ENCODE data around the gene ZMPSTE24. TPM values are rescaled to one million over a fixed set of nuclear protein-coding genes. Genes with fewer than 3 reads are reported as not detected.
A peak's percentile ranks its signal among the peaks of the same experiment; 100 is the strongest.

ZMPSTE24 gene
- total and polyA plus RNA-seq, 11 donors = 20.3 to 45.8 (median 31.7) TPM

- intact Hi-C loops (cut with DNase I) = loop anchor here in 2 of 10 donors (5.0 to 10.0 kb wide), 2 partner anchors 94 to 154 kb away; no protein-coding TSS in a partner anchor
- Histone ChIP-seq H3K36me3 (no peaks in the 10 kb centered on the region), H3K4me3 (no peak overlapping the region), H3K4me1 (peaks cover 0 to 29% (median 9%) of the 10 kb centered on the region in 12 donors), H3K27me3 (peaks cover 0 to 20% (median 3%) of the 10 kb centered on the region in 9 donors), H3K9me3 (no peaks in the 10 kb centered on the region), H3K27ac (no peak overlapping the region)
- 76 to 83% (median 78%) methylated on average over 21 to 22 of the region's 22 CpGs for WGBS, 4 donors
- DNase-seq = no peak
- no peak for TF ChIP-seq POLR2A (IDR thresholded peaks at IDR 0.05)
- no peak for TF ChIP-seq CTCF (IDR thresholded peaks at IDR 0.05)
- ATAC-seq = no peak
These were observed 53.1 kb downstream of the ZMPSTE24 start for GRCh38 chr1:40310983-40311642.

- intact Hi-C loops (cut with DNase I) = loop anchor here in 2 of 10 donors (5.0 to 10.0 kb wide), 2 partner anchors 93 to 154 kb away; no protein-coding TSS in a partner anchor
- TF ChIP-seq CTCF (IDR thresholded peaks at IDR 0.05) (no peak), POLR2A (IDR thresholded peaks at IDR 0.05) (no peak)
- Histone ChIP-seq H3K4me1 (peaks cover 0 to 35% (median 14%) of the 10 kb centered on the region in 12 donors), H3K4me3 (no peak overlapping the region), H3K27ac (no peak overlapping the region), H3K9me3 (no peaks in the 10 kb centered on the region), H3K27me3 (peaks cover 3 to 26% (median 9%) of the 10 kb centered on the region in 9 donors), H3K36me3 (no peaks in the 10 kb centered on the region)
- no peak for ATAC-seq
- no peak for DNase-seq
- WGBS, 4 donors = 91 to 97% (median 96%) methylated on average over 5 of the region's 5 CpGs
These were observed 53.7 kb downstream of the ZMPSTE24 start for GRCh38 chr1:40311692-40312091.

GRCh38 chr1:40312238-40313205 is 54.5 kb downstream of the ZMPSTE24 start:
- H3K4me3 ChIP-seq = no peak overlapping the region
- intact Hi-C loops (cut with DNase I) = loop anchor here in 2 of 10 donors (5.0 to 10.0 kb wide), 2 partner anchors 92 to 155 kb away; no protein-coding TSS in a partner anchor
- H3K4me1 ChIP-seq = peaks cover 0 to 43% (median 18%) of the 10 kb centered on the region in 12 donors
- DNase-seq (peak in 1 of 5 donors; percentile 37), ATAC-seq (no peak)
- no peaks in the 10 kb centered on the region for H3K36me3 ChIP-seq
- H3K27me3 ChIP-seq = peaks cover 12 to 34% (median 18%) of the 10 kb centered on the region in 9 donors
- 56 to 69% (median 65%) methylated on average over 10 of the region's 10 CpGs for WGBS, 4 donors
- H3K9me3 ChIP-seq = no peaks in the 10 kb centered on the region
- no peak overlapping the region for H3K27ac ChIP-seq
- TF ChIP-seq CTCF (IDR thresholded peaks at IDR 0.05) (no peak), POLR2A (IDR thresholded peaks at IDR 0.05) (no peak)
